Activated naive CD4-positive, alpha-beta T cell treated with anti-CD3 and anti-CD28 coated beads for 36 hours (primary cell): ENCODE measurements around the gene TACC3. TPM values are rescaled to one million over a fixed set of nuclear protein-coding genes. Genes with fewer than 3 reads are reported as not detected.

Source experiments
- CTCF ChIA-PET: fragments of 350-600 bp; sonication (Branson Sonifier 250); formaldehyde crosslinking; loops from one replicate; lab custom pipeline; 2021; ENCODE audit warnings: antibody characterized with exemption; lab: Charles Lee
- DNase-seq: peaks from one replicate; pipeline ENCODE4 v3.0.0-alpha.2; 2020
- H3K27ac Mint-ChIP-seq: one replicate; pipeline ENCODE4 v1.8.0; 2021; ENCODE audit warnings: mild to moderate bottlenecking, mixed read lengths
- H3K27me3 Mint-ChIP-seq: one replicate; pipeline ENCODE4 v1.8.0; 2021; ENCODE audit warnings: low read depth, mixed read lengths
- H3K36me3 Mint-ChIP-seq: one replicate; pipeline ENCODE4 v1.8.0; 2021; ENCODE audit warnings: low read depth, mixed read lengths
- H3K4me1 Mint-ChIP-seq: one replicate; pipeline ENCODE4 v1.8.0; 2021; ENCODE audit warnings: low read depth, mixed read lengths
- H3K4me3 Mint-ChIP-seq: one replicate; pipeline ENCODE4 v1.8.0; 2021; ENCODE audit warnings: mild to moderate bottlenecking, moderate library complexity, mixed read lengths
- H3K9me3 Mint-ChIP-seq: one replicate; pipeline ENCODE4 v1.8.0; 2021; ENCODE audit warnings: mixed read lengths
- intact Hi-C: fragments of 100-400 bp; cut with micrococcal nuclease; formaldehyde crosslinking; loops from one replicate; pipeline ENCODE4 v1.15.1; 2023
- total RNA-seq, 2 experiments: library from RNA; stranded (reverse); gene quantifications; one replicate each; pipeline ENCODE4 v1.2.3, GENCODE V29; 2021

The TACC3 gene
- total RNA-seq, 2 experiments from 2014 or later: 246 to 264 TPM

DNA sequence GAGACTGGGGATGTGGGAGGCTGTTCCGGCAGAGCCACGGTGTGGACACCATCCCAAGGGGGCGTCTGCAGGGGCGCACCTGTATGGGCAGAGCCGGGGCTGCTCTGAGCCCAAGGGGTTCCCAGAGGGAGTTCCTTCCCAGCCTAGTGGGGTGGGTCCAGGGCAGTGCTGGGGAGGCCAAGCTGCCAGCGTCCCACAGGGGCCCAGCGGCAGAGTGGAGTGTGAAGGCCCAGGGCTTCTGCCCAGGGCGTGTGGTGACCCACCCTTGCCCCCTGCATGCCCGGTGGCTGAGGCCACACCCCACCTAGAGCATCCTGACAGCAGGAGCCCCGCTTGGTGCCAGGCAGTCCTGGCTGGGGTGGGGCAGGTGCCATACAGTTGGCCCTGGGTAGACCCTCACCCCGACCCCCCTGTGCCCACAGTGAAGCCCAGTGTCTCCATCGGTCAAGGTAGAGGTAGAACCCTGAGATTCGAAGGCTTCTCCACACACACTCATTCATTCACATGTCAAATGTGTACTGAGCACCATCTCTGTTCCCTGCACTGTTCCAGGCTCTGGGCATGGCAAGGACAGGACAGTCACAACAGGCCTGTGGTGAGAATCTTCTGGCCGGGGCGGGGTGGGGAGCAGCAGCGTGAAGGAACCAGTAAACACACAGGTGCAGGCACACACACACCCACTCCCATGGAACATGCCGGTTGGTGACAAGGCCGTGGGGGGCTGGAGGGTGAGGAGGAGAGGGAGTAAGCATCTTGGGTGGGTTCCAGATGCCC, 29.2 kb downstream of the TACC3 start:
- H3K27me3 Mint-ChIP-seq: no peaks in the 10 kb centered on the region
- CTCF ChIA-PET: interaction anchor here (4.1 kb wide), 1 partner anchor 58 kb away, joined by 55 read pairs; no protein-coding TSS in a partner anchor
- no peak for DNase-seq
- intact Hi-C loops: no loop called here
- no peaks in the 10 kb centered on the region for H3K36me3 Mint-ChIP-seq
- H3K27ac Mint-ChIP-seq: no peak overlapping the region
- H3K4me3 Mint-ChIP-seq: no peak overlapping the region
- no peaks in the 10 kb centered on the region for H3K9me3 Mint-ChIP-seq
- peaks cover 6% of the 10 kb centered on the region for H3K4me1 Mint-ChIP-seq

- Mint-ChIP-seq H3K9me3 (no peaks in the 10 kb centered on the region), H3K27me3 (no peaks in the 10 kb centered on the region), H3K27ac (no peak overlapping the region), H3K4me1 (peaks cover 6% of the 10 kb centered on the region), H3K4me3 (no peak overlapping the region), H3K36me3 (no peaks in the 10 kb centered on the region)
- CTCF ChIA-PET: interaction anchor here (0.8 to 2.1 kb wide), 4 partner anchors 15 to 58 kb away, joined by 3 to 23 read pairs (median 3); no protein-coding TSS in a partner anchor
- DNase-seq: no peak
- intact Hi-C loops: no loop called here
Measured at GRCh38 chr4:1751155-1751918, 30.0 kb downstream of the TACC3 start.

DNA sequence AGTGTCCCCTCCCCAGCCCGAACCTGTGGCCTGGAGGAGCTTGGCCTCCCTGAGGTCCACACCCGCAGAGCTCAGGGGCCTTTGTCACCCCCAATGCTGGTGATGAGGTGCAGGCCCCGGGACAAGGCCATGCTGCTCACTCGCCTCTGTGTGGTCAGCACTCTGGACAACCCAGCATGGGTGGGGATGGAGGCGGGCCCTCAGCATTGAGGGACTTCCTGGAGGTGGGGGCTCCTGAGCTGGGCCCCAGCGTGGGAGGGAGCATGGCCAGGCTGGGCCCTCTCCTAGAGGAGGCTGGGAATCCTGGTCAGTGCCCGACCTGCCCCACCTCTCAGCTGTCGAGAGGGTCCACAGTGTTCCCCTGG, 30.6 kb downstream of the TACC3 start:
- Mint-ChIP-seq H3K9me3 (no peaks in the 10 kb centered on the region), H3K27me3 (no peaks in the 10 kb centered on the region), H3K27ac (no peak overlapping the region), H3K4me3 (no peak overlapping the region), H3K36me3 (no peaks in the 10 kb centered on the region), H3K4me1 (peaks cover 6% of the 10 kb centered on the region)
- intact Hi-C loops: loop anchor here (2.0 kb wide), 1 partner anchor 15 kb away; no protein-coding TSS in a partner anchor
- DNase-seq: no peak
- CTCF ChIA-PET: interaction anchor here (0.8 to 2.1 kb wide), 5 partner anchors 14 to 148 kb away, joined by 3 to 23 read pairs (median 3); no protein-coding TSS in a partner anchor

- Mint-ChIP-seq H3K4me1 (peaks cover 6% of the 10 kb centered on the region), H3K27ac (no peak overlapping the region), H3K4me3 (no peak overlapping the region), H3K9me3 (no peaks in the 10 kb centered on the region), H3K36me3 (no peaks in the 10 kb centered on the region), H3K27me3 (no peaks in the 10 kb centered on the region)
- intact Hi-C loops: loop anchor here (2.0 kb wide), 1 partner anchor 14 kb away; no protein-coding TSS in a partner anchor
- CTCF ChIA-PET: interaction anchor here (0.8 to 2.1 kb wide), 5 partner anchors 14 to 148 kb away, joined by 3 to 23 read pairs (median 3); no protein-coding TSS in a partner anchor
- DNase-seq: peak; percentile 94
Measured at GRCh38 chr4:1752284-1753041, 31.1 kb downstream of the TACC3 start.

- DNase-seq: no peak
- H3K27me3 Mint-ChIP-seq: no peaks in the 10 kb centered on the region
- peaks cover 6% of the 10 kb centered on the region for H3K4me1 Mint-ChIP-seq
- H3K9me3 Mint-ChIP-seq: no peaks in the 10 kb centered on the region
- CTCF ChIA-PET: no interaction called here
- intact Hi-C loops: loop anchor here (2.0 kb wide), 1 partner anchor 14 kb away; no protein-coding TSS in a partner anchor
- H3K4me3 Mint-ChIP-seq: no peak overlapping the region
- no peaks in the 10 kb centered on the region for H3K36me3 Mint-ChIP-seq
- no peak overlapping the region for H3K27ac Mint-ChIP-seq
Measured at GRCh38 chr4:1753294-1753696, 32.0 kb downstream of the TACC3 start.

DNA sequence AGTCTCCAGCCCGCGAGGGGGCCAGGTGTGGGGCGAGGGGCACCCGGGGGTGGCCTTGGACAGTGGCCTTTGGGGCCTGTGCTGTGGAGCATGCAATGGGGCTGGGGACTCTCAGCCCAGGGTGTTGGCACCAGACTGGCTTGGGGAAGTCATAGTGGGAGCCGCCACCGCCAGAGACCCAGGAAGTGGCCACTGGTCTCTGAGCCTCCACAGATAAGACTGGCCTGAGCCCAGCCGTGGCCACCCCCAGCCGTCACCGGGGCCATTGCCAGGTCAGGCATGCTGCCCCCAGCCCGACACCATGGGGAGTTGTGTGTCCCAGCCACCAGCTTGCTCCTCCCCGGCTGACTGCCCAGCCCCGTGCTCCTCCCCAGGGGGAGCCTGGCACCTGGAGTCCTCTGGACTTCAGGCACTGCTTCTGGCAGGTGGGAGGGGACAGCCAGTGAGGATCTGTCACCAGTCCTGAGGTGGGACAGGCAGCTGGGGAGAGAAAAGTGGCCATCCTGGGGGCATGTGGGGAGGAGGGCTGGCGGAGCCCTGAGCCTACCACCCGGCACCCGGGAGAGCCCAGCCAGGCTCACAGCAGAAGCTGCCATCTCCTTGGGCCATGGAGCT, 32.5 kb downstream of the TACC3 start:
- no peaks in the 10 kb centered on the region for H3K9me3 Mint-ChIP-seq
- no peaks in the 10 kb centered on the region for H3K36me3 Mint-ChIP-seq
- no peak overlapping the region for H3K27ac Mint-ChIP-seq
- H3K4me1 Mint-ChIP-seq: peaks cover 6% of the 10 kb centered on the region
- H3K27me3 Mint-ChIP-seq: no peaks in the 10 kb centered on the region
- DNase-seq: no peak
- CTCF ChIA-PET: no interaction called here
- intact Hi-C loops: loop anchor here (2.0 kb wide), 1 partner anchor 13 kb away; no protein-coding TSS in a partner anchor
- no peak overlapping the region for H3K4me3 Mint-ChIP-seq

DNA sequence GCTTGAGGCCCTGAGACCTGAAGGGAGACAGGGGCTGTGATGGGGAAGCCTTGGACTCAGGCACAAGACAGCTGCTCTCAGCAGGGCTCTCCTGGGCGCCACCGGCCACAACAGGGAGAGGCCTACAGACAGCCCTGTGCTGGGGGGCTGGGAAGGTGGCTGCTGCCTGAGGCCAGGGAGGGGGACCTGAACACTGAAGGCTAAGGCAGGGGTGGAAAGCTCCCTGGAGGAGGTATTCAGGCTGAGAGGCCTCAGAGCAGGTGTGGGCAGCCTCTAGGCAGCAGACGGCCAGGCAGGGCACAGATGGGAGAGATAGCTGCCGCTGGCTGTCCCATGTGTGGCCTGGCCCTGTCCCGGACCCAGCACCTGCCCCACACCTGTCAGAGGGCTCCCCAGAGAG, 33.0 kb downstream of the TACC3 start:
- intact Hi-C loops: no loop called here
- H3K36me3 Mint-ChIP-seq: no peaks in the 10 kb centered on the region
- no peaks in the 10 kb centered on the region for H3K27me3 Mint-ChIP-seq
- no peak for DNase-seq
- no peaks in the 10 kb centered on the region for H3K9me3 Mint-ChIP-seq
- no peak overlapping the region for H3K27ac Mint-ChIP-seq
- peaks cover 6% of the 10 kb centered on the region for H3K4me1 Mint-ChIP-seq
- CTCF ChIA-PET: no interaction called here
- no peak overlapping the region for H3K4me3 Mint-ChIP-seq

- H3K36me3 Mint-ChIP-seq: no peaks in the 10 kb centered on the region
- H3K27me3 Mint-ChIP-seq: no peaks in the 10 kb centered on the region
- no peaks in the 10 kb centered on the region for H3K9me3 Mint-ChIP-seq
- intact Hi-C loops: no loop called here
- H3K27ac Mint-ChIP-seq: no peak overlapping the region
- no peak for DNase-seq
- H3K4me3 Mint-ChIP-seq: no peak overlapping the region
- CTCF ChIA-PET: no interaction called here
- H3K4me1 Mint-ChIP-seq: peaks cover 10% of the 10 kb centered on the region
Measured at GRCh38 chr4:1755297-1755696, 34.0 kb downstream of the TACC3 start.

- H3K27ac Mint-ChIP-seq: no peak overlapping the region
- no peaks in the 10 kb centered on the region for H3K36me3 Mint-ChIP-seq
- CTCF ChIA-PET: no interaction called here
- no peak overlapping the region for H3K4me3 Mint-ChIP-seq
- peaks cover 10% of the 10 kb centered on the region for H3K4me1 Mint-ChIP-seq
- H3K9me3 Mint-ChIP-seq: no peaks in the 10 kb centered on the region
- no peaks in the 10 kb centered on the region for H3K27me3 Mint-ChIP-seq
- DNase-seq: no peak
- intact Hi-C loops: no loop called here
Measured at GRCh38 chr4:1756079-1756478, 34.8 kb downstream of the TACC3 start.

- Mint-ChIP-seq H3K27ac (no peak overlapping the region), H3K36me3 (no peaks in the 10 kb centered on the region), H3K4me3 (no peak overlapping the region), H3K27me3 (no peaks in the 10 kb centered on the region), H3K4me1 (peaks cover 10% of the 10 kb centered on the region), H3K9me3 (no peaks in the 10 kb centered on the region)
- no peak for DNase-seq
- CTCF ChIA-PET: interaction anchor here (0.8 kb wide), 1 partner anchor 64 kb away, joined by 4 read pairs; no protein-coding TSS in a partner anchor
- intact Hi-C loops: no loop called here
Measured at GRCh38 chr4:1756893-1757779, 35.8 kb downstream of the TACC3 start.

DNA sequence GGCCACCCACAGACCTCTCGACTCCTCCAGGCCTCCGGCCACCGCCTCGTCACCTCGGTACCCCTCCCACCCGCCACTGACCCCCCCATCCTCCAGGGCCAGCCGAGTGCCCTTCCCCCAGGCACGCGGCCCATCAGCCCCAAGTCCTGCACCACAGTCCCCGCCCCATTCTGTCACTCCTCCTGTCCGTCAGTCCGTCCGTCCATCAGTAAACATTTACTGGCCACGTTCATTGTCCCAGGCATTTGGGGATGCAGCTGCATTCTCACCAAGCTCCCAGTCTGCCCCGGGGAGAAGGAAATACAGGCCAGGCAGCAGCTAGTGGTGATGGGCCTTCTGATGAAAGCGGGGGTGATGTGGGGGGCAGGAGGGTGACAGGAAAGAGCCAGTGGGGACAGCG, 36.5 kb downstream of the TACC3 start:
- Mint-ChIP-seq H3K4me1 (peaks cover 6% of the 10 kb centered on the region), H3K36me3 (no peaks in the 10 kb centered on the region), H3K9me3 (no peaks in the 10 kb centered on the region), H3K27me3 (peaks cover 2% of the 10 kb centered on the region), H3K4me3 (no peak overlapping the region), H3K27ac (no peak overlapping the region)
- CTCF ChIA-PET: interaction anchor here (0.8 kb wide), 1 partner anchor 65 kb away, joined by 4 read pairs; no protein-coding TSS in a partner anchor
- intact Hi-C loops: no loop called here
- DNase-seq: no peak
